SK-N-SH (cell line): ENCODE results near the gene SLC7A8. TPM values are rescaled to one million over a fixed set of nuclear protein-coding genes. Genes with fewer than 3 reads are reported as not detected.

Experiments used
- CTCF ChIA-PET: fragments of 300-600, 350-600 bp; formaldehyde crosslinking; extraction: SDS; loops from one replicate; lab custom pipeline; 2021; lab: Yijun Ruan, JAX
- POLR2A ChIA-PET: fragments of 350-600 bp; sonication (Branson Sonifier 250); formaldehyde crosslinking; extraction: SDS; loops from one replicate; lab custom pipeline; 2020; ENCODE audit warnings: antibody characterized with exemption, inconsistent platforms; lab: Yijun Ruan, JAX
- DNase-seq: peaks from one replicate; pipeline ENCODE4 v3.0.0; 2012
- H2AFZ ChIP-seq: fragments of 200-600 bp; sonication (generic); 2 replicates; pipeline ENCODE4 v1.8.1; 2016; ENCODE audit warnings: antibody characterized with exemption, mild to moderate bottlenecking, low read depth
- H3F3A ChIP-seq: fragments of 200-600 bp; sonication (generic); replicated peaks from 2 replicates; pipeline ENCODE3; 2016; ENCODE audit warnings: antibody characterized with exemption, mild to moderate bottlenecking; ENCODE audit not compliant: insufficient read depth
- H3K27ac ChIP-seq, 2 experiments: fragments of 200-500 bp in 1 of 2; fragments of 200-600 bp in 1 of 2; sonication (Bioruptor generic) in 1 of 2; sonication (generic), shearing (Covaris generic) in 1 of 2; 2 replicates each; pipeline versions ENCODE4 v1.5.1 to v1.6.1; 2014 to 2016; ENCODE audit warnings: low read depth in 2 of 2, inconsistent platforms in 1 of 2, low read length in 1 of 2, mild to moderate bottlenecking in 1 of 2, mixed read lengths in 1 of 2
- H3K27me3 ChIP-seq: fragments of 200-600 bp; sonication (generic), shearing (Covaris generic); 2 replicates; pipeline ENCODE4 v1.6.1; 2016; ENCODE audit warnings: mixed run types; ENCODE audit not compliant: insufficient read depth
- H3K36me3 ChIP-seq, 2 experiments: fragments of 200-500 bp in 1 of 2; fragments of 200-600 bp in 1 of 2; sonication (Bioruptor generic) in 1 of 2; sonication (generic) in 1 of 2; replicated peaks in 1 of 2; 2 replicates each; pipeline versions ENCODE3 to v1.5.1; 2014 to 2016; ENCODE audit warnings: low read length in 1 of 2, mild to moderate bottlenecking in 1 of 2; ENCODE audit not compliant: insufficient read depth in 2 of 2, control insufficient read depth in 1 of 2
- H3K4me1 ChIP-seq, 2 experiments: fragments of 200-500 bp in 1 of 2; fragments of 200-600 bp in 1 of 2; sonication (Bioruptor generic) in 1 of 2; sonication (generic), shearing (Covaris generic) in 1 of 2; 2 replicates each; pipeline versions ENCODE4 v1.5.1 to v1.6.1; 2014 to 2016; ENCODE audit warnings: low read depth in 1 of 2, low read length in 1 of 2, mixed run types in 1 of 2; ENCODE audit not compliant: insufficient read depth in 2 of 2, control insufficient read depth in 1 of 2
- H3K4me2 ChIP-seq: fragments of 200-600 bp; sonication (generic), shearing (Covaris generic); 2 replicates; pipeline ENCODE4 v1.6.1; 2017; ENCODE audit warnings: mixed run types
- H3K4me3 ChIP-seq, 2 experiments: fragments of 200-500 bp in 1 of 2; fragments of 200-600 bp in 1 of 2; sonication (Bioruptor generic) in 1 of 2; sonication (generic), shearing (Covaris generic) in 1 of 2; 2 replicates each; pipeline versions ENCODE4 v1.5.1 to v1.8.1; 2014 to 2016; ENCODE audit warnings: low read depth in 2 of 2, inconsistent platforms in 1 of 2, low read length in 1 of 2, mild to moderate bottlenecking in 1 of 2, mixed read lengths in 1 of 2, moderate library complexity in 1 of 2
- H3K79me2 ChIP-seq: fragments of 200-600 bp; sonication (generic); 2 replicates; pipeline ENCODE4 v1.8.1; 2017; ENCODE audit warnings: mild to moderate bottlenecking; ENCODE audit not compliant: insufficient read depth
- H3K9ac ChIP-seq: fragments of 200-600 bp; sonication (generic); 2 replicates; pipeline ENCODE4 v1.6.1; 2017; ENCODE audit warnings: mixed run types
- H3K9me2 ChIP-seq: fragments of 200-600 bp; sonication (generic); 2 replicates; pipeline ENCODE4 v1.6.1; 2017; ENCODE audit warnings: mixed run types
- H3K9me3 ChIP-seq: fragments of 200-600 bp; sonication (generic); 2 replicates; pipeline ENCODE4 v1.6.1; 2017; ENCODE audit warnings: mixed run types, mild to moderate bottlenecking, moderate library complexity
- H4K20me1 ChIP-seq: fragments of 200-600 bp; sonication (generic); 2 replicates; pipeline ENCODE4 v1.6.1; 2017; ENCODE audit warnings: mild to moderate bottlenecking, mixed run types; ENCODE audit not compliant: insufficient read depth
- CHD2 ChIP-seq: fragments of 150-350 bp; IDR thresholded peaks from 2 replicates; pipeline ENCODE4 v1.6.1; 2018; ENCODE audit warnings: low read length; ENCODE audit not compliant: partially characterized antibody
- ELF1 ChIP-seq: IDR thresholded peaks from 2 replicates; pipeline ENCODE4 v1.4.0; 2012
- EP300 ChIP-seq, 2 experiments: IDR thresholded peaks; 2 replicates each; pipeline versions ENCODE4 v1.4.0 to v1.6.1; 2012; ENCODE audit warnings: borderline replicate concordance in 1 of 2, low read depth in 1 of 2, low read length in 1 of 2
- GABPA ChIP-seq: IDR thresholded peaks from 2 replicates; pipeline ENCODE4 v1.4.0; 2012; ENCODE audit warnings: low read depth, mild to moderate bottlenecking
- NRF1 ChIP-seq: IDR thresholded peaks from 2 replicates; pipeline ENCODE4 v1.6.1; 2012; ENCODE audit warnings: low read depth, mild to moderate bottlenecking, low read length
- PBX3 ChIP-seq: IDR thresholded peaks from 2 replicates; pipeline ENCODE4; 2012
- RCOR1 ChIP-seq: fragments of 150-350 bp; IDR thresholded peaks from 2 replicates; pipeline ENCODE4 v1.6.1; 2017; ENCODE audit warnings: antibody characterized with exemption, low read length
- REST ChIP-seq: IDR thresholded peaks from 2 replicates; pipeline ENCODE4 v1.6.1; 2012; ENCODE audit warnings: mild to moderate bottlenecking, low read depth, low read length, moderate library complexity
- RFX5 ChIP-seq: IDR thresholded peaks from 2 replicates; pipeline ENCODE4 v1.6.1; 2012; ENCODE audit warnings: mild to moderate bottlenecking, improper control_type of control experiment, low read length
- TEAD4 ChIP-seq: IDR thresholded peaks from 2 replicates; pipeline ENCODE4 v1.4.0; 2012; ENCODE audit warnings: mild to moderate bottlenecking, borderline replicate concordance; ENCODE audit not compliant: insufficient read depth
- USF1 ChIP-seq: IDR thresholded peaks from 2 replicates; pipeline ENCODE4 v1.4.0; 2012; ENCODE audit warnings: low read depth, borderline replicate concordance
- ZBTB33 ChIP-seq: IDR thresholded peaks from 2 replicates; pipeline ENCODE4 v1.4.0; 2012; ENCODE audit warnings: low read depth, borderline replicate concordance
- WGBS: methylation state at CpG from one replicate; pipeline ENCODE4 v1.1.6; 2017; ENCODE audit warnings: low lambda C conversion rate; 5-methylcytosine and 5-hydroxymethylcytosine counted together
- polyA plus RNA-seq, 3 experiments: library from polyadenylated mRNA; depleted of rRNA; stranded (reverse); fragments of >200 nt; gene quantifications; 2 replicates each; pipeline ENCODE4 v1.2.3, GENCODE V29; 2012

The SLC7A8 gene
- polyA plus RNA-seq, 1 of the 3 experiments (the other 2 are of a cell fraction): 1.4 TPM

GRCh38 chr14:23183158-23183470 lies 346 bp downstream of the SLC7A8 start:
- ChIA-PET POLR2A (interaction anchor here (1.0 kb wide), 1 partner anchor 60 kb away, joined by 3 read pairs; no protein-coding TSS in a partner anchor), CTCF (interaction anchor here (1.6 to 16.8 kb wide), 2 partner anchors 65 to 114 kb away, joined by 8 to 495 read pairs; partner anchors contain the start of gene CEBPE)
- H3K4me3 ChIP-seq: peak overlapping the region; percentile 45 to 61; a peak in 3 of 4 replicates
- H3K4me2 ChIP-seq: peak overlapping the region; percentile 83
- H3K9me2 ChIP-seq: no peaks in the 10 kb centered on the region
- no peak overlapping the region for H3K27ac ChIP-seq
- DNase-seq: no peak
- H4K20me1 ChIP-seq: no peaks in the 10 kb centered on the region
- H3F3A ChIP-seq: no peaks in the 10 kb centered on the region
- H3K9me3 ChIP-seq: no peaks in the 10 kb centered on the region
- H3K9ac ChIP-seq: peak overlapping the region; percentile 9; the same call in 1 of the 2 replicates
- H3K36me3 ChIP-seq: no peaks in the 10 kb centered on the region
- H3K79me2 ChIP-seq: no peaks in the 10 kb centered on the region
- H3K4me1 ChIP-seq: peaks cover 0 to 2% of the 10 kb centered on the region in 2 experiments; a peak in 1 of 4 replicates
- peaks cover 30% of the 10 kb centered on the region for H3K27me3 ChIP-seq
- WGBS: 3% methylated on average over 4 of the region's 4 CpGs
- no peak for TF ChIP-seq CHD2
- TF ChIP-seq RFX5: no peak
- no peak for TF ChIP-seq REST
- TF ChIP-seq, all 33 proteins: peak for 0
- H2AFZ ChIP-seq: peak overlapping the region; percentile 64

- WGBS: 3% methylated on average over 24 of the region's 24 CpGs
- POLR2A ChIA-PET: interaction anchor here (0.6 kb wide), 1 partner anchor 15 kb away, joined by 3 read pairs; no protein-coding TSS in a partner anchor
- TF ChIP-seq CHD2 (no peak), ELF1 (no peak), ZBTB33 (no peak), USF1 (no peak), EP300 (IDR thresholded peaks at IDR 0.05; ENCODE audit: borderline replicate concordance in 1 of 2, low read depth in 1 of 2, low read length in 1 of 2) (no peak), TEAD4 (no peak), REST (no peak), NRF1 (no peak), GABPA (no peak), PBX3 (no peak), RCOR1 (no peak)
These were observed 895 bp downstream of the SLC7A8 start for GRCh38 chr14:23182372-23183157.

More at GRCh38 chr14:23182372-23183157, 895 bp downstream of the SLC7A8 start:
- Histone ChIP-seq H3K9me2 (no peaks in the 10 kb centered on the region), H3K9me3 (no peaks in the 10 kb centered on the region), H2AFZ (no peak overlapping the region; the same call in 1 of the 2 replicates), H3K9ac (peak overlapping the region; percentile 23; the same call in 1 of the 2 replicates), H4K20me1 (no peaks in the 10 kb centered on the region), H3K4me2 (peak overlapping the region; percentile 83), H3K27ac (no peak overlapping the region), H3K4me3 (peak overlapping the region; percentile 45 to 61), H3K27me3 (peaks cover 30% of the 10 kb centered on the region), H3F3A (no peaks in the 10 kb centered on the region), H3K4me1 (peaks cover 0 to 2% of the 10 kb centered on the region in 2 experiments; a peak in 1 of 4 replicates), H3K36me3 (no peaks in the 10 kb centered on the region), H3K79me2 (no peaks in the 10 kb centered on the region)
- no peak for DNase-seq
- CTCF ChIA-PET: interaction anchor here (0.8 to 16.8 kb wide), 6 partner anchors 10 to 114 kb away, joined by 3 to 495 read pairs (median 4); partner anchors contain the start of gene CEBPE
